H1 (cell line): ENCODE results near the gene DEAF1. TPM values are rescaled to one million over a fixed set of nuclear protein-coding genes. Genes with fewer than 3 reads are reported as not detected.

Experiments
- CTCF ChIA-PET: fragments of 300-600 bp; sonication (Branson Sonifier 250); formaldehyde crosslinking; loops from one replicate; lab custom pipeline; 2021; ENCODE audit not compliant: partially characterized antibody; lab: Charles Lee
- POLR2A ChIA-PET: fragments of 300-600 bp; sonication (Branson Sonifier 250); formaldehyde crosslinking; loops from one replicate; lab custom pipeline; 2021; ENCODE audit warnings: inconsistent platforms; ENCODE audit not compliant: partially characterized antibody; lab: Charles Lee
- DNase-seq, 2 experiments: peaks; one replicate each; pipeline versions ENCODE4 v3.0.0 to v3.0.0-alpha.2; 2010 to 2022; ENCODE audit warnings: low spot score in 2 of 2, low read depth in 1 of 2, mixed read lengths in 1 of 2
- FAIRE-seq: peaks from 2 replicates; lab custom pipeline; 2011; peaks lifted over from hg19 to GRCh38; lab: Jason Lieb, UNC
- H2AFZ ChIP-seq: 2 replicates; pipeline ENCODE4 v1.8.1; 2012; ENCODE audit warnings: low read length, inconsistent platforms
- H2AK5ac ChIP-seq: 2 replicates; pipeline ENCODE4 v1.6.1; 2013; ENCODE audit warnings: low read depth, low read length
- H2BK120ac ChIP-seq: replicated peaks from 2 replicates; pipeline ENCODE3; 2013; ENCODE audit warnings: low read depth, low read length, inconsistent platforms
- H2BK12ac ChIP-seq: 2 replicates; pipeline ENCODE4 v1.6.1; 2013; ENCODE audit warnings: low read depth, low read length
- H2BK15ac ChIP-seq: 2 replicates; pipeline ENCODE4 v1.6.1; 2013; ENCODE audit warnings: low read length
- H2BK20ac ChIP-seq: 2 replicates; pipeline ENCODE4 v1.6.1; 2013; ENCODE audit warnings: low read length
- H2BK5ac ChIP-seq: 2 replicates; pipeline ENCODE4 v1.6.1; 2013; ENCODE audit warnings: low read depth, low read length
- H3K14ac ChIP-seq: 2 replicates; pipeline ENCODE4 v1.6.1; 2013; ENCODE audit warnings: inconsistent platforms; ENCODE audit not compliant: insufficient read length
- H3K18ac ChIP-seq: 2 replicates; pipeline ENCODE4 v1.6.1; 2013; ENCODE audit warnings: low read length; ENCODE audit errors: extremely low read depth
- H3K23ac ChIP-seq: 2 replicates; pipeline ENCODE4 v1.6.1; 2013; ENCODE audit warnings: inconsistent platforms; ENCODE audit not compliant: insufficient read length
- H3K23me2 ChIP-seq: 2 replicates; pipeline ENCODE4 v1.6.1; 2013; ENCODE audit warnings: low read depth, low read length
- H3K27ac ChIP-seq: 2 replicates; pipeline ENCODE4 v1.6.1; 2011; ENCODE audit warnings: low read depth, low read length, inconsistent platforms
- H3K27me3 ChIP-seq, 4 experiments: replicated peaks in 1 of 4; 1 replicate in 1 of 4; 2 replicates in 3 of 4; pipeline versions ENCODE4 v1.6.1 to v1.8.1; 2011 to 2013; ENCODE audit warnings: low read length in 3 of 4, mild to moderate bottlenecking in 3 of 4, inconsistent platforms in 2 of 4, mixed read lengths in 2 of 4, moderate library complexity in 1 of 4; ENCODE audit not compliant: control insufficient read depth in 3 of 4, insufficient read depth in 3 of 4; ENCODE audit errors: extremely low read depth in 1 of 4
- H3K36me3 ChIP-seq, 4 experiments: 2 replicates each; pipeline versions ENCODE4 v1.6.1 to v1.8.1; 2011 to 2013; ENCODE audit warnings: mild to moderate bottlenecking in 4 of 4, low read length in 3 of 4, moderate library complexity in 2 of 4, control low read depth in 1 of 4, inconsistent platforms in 1 of 4; ENCODE audit not compliant: insufficient read depth in 4 of 4, control insufficient read depth in 2 of 4
- H3K4ac ChIP-seq: replicated peaks from 2 replicates; pipeline ENCODE3; 2013; ENCODE audit warnings: low read length, low read depth, mixed read lengths, inconsistent platforms; ENCODE audit not compliant: insufficient read length
- H3K4me1 ChIP-seq, 4 experiments: replicated peaks in 1 of 4; 1 replicate in 1 of 4; 2 replicates in 3 of 4; pipeline versions ENCODE4 v1.6.1 to v1.8.1; 2011 to 2013; ENCODE audit warnings: low read length in 3 of 4, inconsistent platforms in 2 of 4, mixed read lengths in 1 of 4; ENCODE audit not compliant: insufficient read depth in 4 of 4, control insufficient read depth in 3 of 4
- H3K4me2 ChIP-seq, 2 experiments: 2 replicates each; pipeline versions ENCODE4 v1.6.1 to v1.8.1; 2011 to 2013; ENCODE audit warnings: low read depth in 2 of 2, low read length in 2 of 2, control low read depth in 1 of 2, inconsistent platforms in 1 of 2, mild to moderate bottlenecking in 1 of 2; ENCODE audit not compliant: insufficient read depth in 1 of 2
- H3K4me3 ChIP-seq, 4 experiments: fragments of 200-600, 300-600 bp in 1 of 4; sonication (generic), shearing (Covaris generic), sonication (Bioruptor Twin) in 1 of 4; 2 replicates each; pipeline versions ENCODE4 v1.5.1 to v1.8.1; 2011 to 2016; ENCODE audit warnings: low read length in 4 of 4, low read depth in 3 of 4, control low read depth in 2 of 4, inconsistent platforms in 2 of 4, mild to moderate bottlenecking in 2 of 4, mixed read lengths in 1 of 4, moderate library complexity in 1 of 4; ENCODE audit not compliant: insufficient read depth in 2 of 4; ENCODE audit errors: extremely low read depth in 1 of 4
- H3K56ac ChIP-seq: replicated peaks from 2 replicates; pipeline ENCODE3; 2013; ENCODE audit warnings: low read depth, mild to moderate bottlenecking, mixed read lengths, low read length, inconsistent platforms; ENCODE audit not compliant: insufficient read length
- H3K79me1 ChIP-seq: 2 replicates; pipeline ENCODE4 v1.6.1; 2013; ENCODE audit warnings: low read depth, low read length, control low read depth
- H3K79me2 ChIP-seq, 2 experiments: 2 replicates each; pipeline versions ENCODE4 v1.6.1 to v1.8.1; 2012 to 2013; ENCODE audit warnings: low read length in 2 of 2, mild to moderate bottlenecking in 2 of 2, inconsistent platforms in 1 of 2; ENCODE audit not compliant: insufficient read depth in 2 of 2, control insufficient read depth in 1 of 2
- H3K9ac ChIP-seq, 4 experiments: replicated peaks in 1 of 4; 1 replicate in 1 of 4; 2 replicates in 3 of 4; pipeline versions ENCODE4 v1.6.1 to v1.8.1; 2011 to 2013; ENCODE audit warnings: low read depth in 3 of 4, low read length in 3 of 4, control low read depth in 2 of 4, mild to moderate bottlenecking in 2 of 4, moderate library complexity in 2 of 4, inconsistent platforms in 1 of 4; ENCODE audit errors: extremely low read depth in 1 of 4
- H3K9me3 ChIP-seq, 2 experiments: 2 replicates each; pipeline versions ENCODE4 v1.6.1 to v1.8.1; 2012 to 2013; ENCODE audit warnings: mild to moderate bottlenecking in 2 of 2, moderate library complexity in 2 of 2, control low read depth in 1 of 2, inconsistent platforms in 1 of 2, low read depth in 1 of 2, low read length in 1 of 2, mixed read lengths in 1 of 2; ENCODE audit not compliant: insufficient read depth in 2 of 2
- H4K20me1 ChIP-seq, 2 experiments: replicated peaks in 1 of 2; 2 replicates each; pipeline versions ENCODE3 to v1.8.1; 2011 to 2013; ENCODE audit warnings: inconsistent platforms in 2 of 2, low read length in 2 of 2, mild to moderate bottlenecking in 1 of 2; ENCODE audit not compliant: insufficient read depth in 2 of 2, control insufficient read depth in 1 of 2
- H4K5ac ChIP-seq: 2 replicates; pipeline ENCODE4 v1.6.1; 2013; ENCODE audit warnings: low read length, low read depth, mixed read lengths, inconsistent platforms; ENCODE audit not compliant: insufficient read length
- H4K8ac ChIP-seq: 2 replicates; pipeline ENCODE4 v1.8.0; 2013; ENCODE audit warnings: mild to moderate bottlenecking, moderate library complexity, low read length, inconsistent platforms; ENCODE audit not compliant: insufficient read depth; ENCODE audit errors: extremely low read depth
- H4K91ac ChIP-seq: replicated peaks from 2 replicates; pipeline ENCODE3; 2013; ENCODE audit warnings: low read length, mixed read lengths, inconsistent platforms; ENCODE audit not compliant: insufficient read length
- RXRA ChIP-seq: IDR thresholded peaks from 2 replicates; pipeline ENCODE4 v1.6.1; 2011; ENCODE audit warnings: low read depth, mild to moderate bottlenecking, low read length, moderate library complexity; ENCODE audit not compliant: insufficient read depth
- WGBS, 2 experiments: shearing (Covaris generic) in 1 of 2; methylation state at CpG; one replicate each; pipeline versions ENCODE4 v1.1.6 to v1.1.7; 2013 to 2015; ENCODE audit warnings: low lambda C conversion rate in 2 of 2, mixed read lengths in 2 of 2, inconsistent platforms in 1 of 2, low coverage in 1 of 2, missing lambda C conversion rate in 1 of 2; ENCODE audit not compliant: insufficient replicate concordance in 2 of 2, insufficient coverage in 1 of 2, insufficient read length in 1 of 2; ENCODE audit errors: extremely low coverage in 1 of 2, missing lambda C conversion rate in 1 of 2; 5-methylcytosine and 5-hydroxymethylcytosine counted together
- polyA plus RNA-seq, 7 experiments: library from polyadenylated mRNA; depleted of rRNA in 3 of 7; stranded (reverse) in 5 of 7; unstranded in 2 of 7; fragments of >200 nt in 5 of 7; fragments of 200-250 nt in 2 of 7; gene quantifications; 1 replicate in 5 of 7; 2 replicates in 1 of 7; 4 replicates in 1 of 7; pipeline versions ENCODE4 v1.2.1 to v1.2.3, GENCODE V29; 2011 to 2013; ENCODE audit warnings: missing spikeins in 2 of 7, mixed read lengths in 2 of 7
- total RNA-seq: library from RNA; stranded (reverse); fragmentation: NEBNext Ultra II Directional; extraction: Animal tissue kit (Norgen Biotek cat#: 25700); gene quantifications from 2 replicates; pipeline ENCODE4 v1.2.1, GENCODE V29; 2021

Gene DEAF1
- total and polyA plus RNA-seq, 2 of the 8 experiments (the other 6 are each of a cell fraction or from before 2014, with no cell fraction given): 47.3 to 58.4 TPM

- Histone ChIP-seq H3K79me2 (no peaks in the 10 kb centered on the region), H3K9me3 (no peaks in the 10 kb centered on the region), H3K4me3 (peak overlapping the region in 1 of 4 experiments; percentile 32; a peak in 1 of 8 replicates), H3K9ac (no peak overlapping the region), H3K23me2 (peaks cover 3% of the 10 kb centered on the region; the same call in 1 of the 2 replicates), H4K8ac (no peak overlapping the region), H3K14ac (no peak overlapping the region), H2BK15ac (no peak overlapping the region), H4K91ac (no peak overlapping the region), H2BK5ac (no peak overlapping the region), H3K36me3 (peaks cover 15 to 35% (median 26%) of the 10 kb centered on the region in 4 experiments), H2BK12ac (no peak overlapping the region), H3K56ac (no peak overlapping the region), H3K4me2 (peak overlapping the region in 1 of 2 experiments; percentile 33; a peak in 1 of 4 replicates), H4K5ac (no peak overlapping the region), H3K23ac (no peak overlapping the region), H3K4ac (no peak overlapping the region), H2BK20ac (no peak overlapping the region), H2AK5ac (no peak overlapping the region), H3K4me1 (peaks cover 0 to 15% (median 3%) of the 10 kb centered on the region in 4 experiments; a peak in 5 of 7 replicates), H2AFZ (no peak overlapping the region), H4K20me1 (peaks cover 21 to 24% of the 10 kb centered on the region in 2 experiments), H2BK120ac (no peak overlapping the region), H3K18ac (no peak overlapping the region), H3K27ac (no peak overlapping the region), H3K79me1 (peaks cover 6% of the 10 kb centered on the region), H3K27me3 (no peaks in the 10 kb centered on the region)
- no peak for DNase-seq
- ChIA-PET CTCF (interaction anchor here (0.9 to 2.2 kb wide), 4 partner anchors 10 to 109 kb away, joined by 3 to 11 read pairs (median 8); no protein-coding TSS in a partner anchor), POLR2A (interaction anchor here (0.6 to 2.3 kb wide), 12 partner anchors 12 to 165 kb away, joined by 3 to 20 read pairs (median 4); partner anchors contain the start of genes DRD4, SCT and TALDO1)
- FAIRE-seq: no peak
- WGBS, 2 experiments: 92% methylated on average over 5 of the region's 14 CpGs; no CpG with 5 or more reads in 1 of the 2 experiments
- no peak for TF ChIP-seq RXRA
Measured at GRCh38 chr11:614021-614622, 80.9 kb downstream of the DEAF1 start.
